ENCODE data around the gene SLC17A2.

The SLC17A2 gene

DNA sequence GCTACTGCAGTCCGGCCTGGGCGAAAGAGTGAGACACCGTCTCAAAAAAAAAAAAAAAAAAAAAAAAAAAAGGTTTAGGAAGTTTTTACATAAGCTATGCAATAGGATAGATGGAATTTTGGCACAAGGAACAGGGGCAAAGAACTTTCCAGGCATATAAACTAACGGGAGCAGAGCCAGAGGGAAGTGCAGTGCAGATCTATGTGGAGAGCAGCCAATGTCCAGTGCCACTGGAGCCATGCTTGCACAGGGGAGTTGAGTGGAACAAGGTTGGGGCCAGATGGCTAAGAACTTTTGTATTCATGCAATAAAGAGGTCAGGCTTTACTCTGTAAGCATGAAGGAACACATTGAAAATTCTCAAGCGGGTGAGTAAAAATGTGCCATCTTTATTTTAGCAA, 10.8 kb downstream of the SLC17A2 start:
- H3K4me1 ChIP-seq (ENCODE audit: control insufficient read depth in 1 of 2, insufficient read depth in 2 of 2, low read length in 2 of 2) = no peaks in the 10 kb centered on the region
- H3K36me3 ChIP-seq (ENCODE audit: control insufficient read depth in 1 of 2, insufficient read depth in 2 of 2, low read length in 2 of 2) = no peaks in the 10 kb centered on the region
- H4K12ac ChIP-seq (ENCODE audit: low read depth, low read length) = no peak overlapping the region
- H2BK5ac ChIP-seq (ENCODE audit: low read depth, low read length, poor library complexity) = no peak overlapping the region
- no peak overlapping the region for H2BK120ac ChIP-seq (ENCODE audit: insufficient read depth, low read length, poor library complexity)
- no peaks in the 10 kb centered on the region for H3K27me3 ChIP-seq (ENCODE audit: insufficient read depth, low read length)
- no peak overlapping the region for H3K4me2 ChIP-seq (ENCODE audit: low read length)
- no peak overlapping the region for H3K23ac ChIP-seq (ENCODE audit: low read length)
- no peaks in the 10 kb centered on the region for H3K79me2 ChIP-seq (ENCODE audit: control insufficient read depth, insufficient read depth, low read length, poor library complexity)
- H2BK12ac ChIP-seq (ENCODE audit: low read length) = no peak overlapping the region
- H3K27ac ChIP-seq (ENCODE audit: low read depth, low read length) = no peak overlapping the region
- no peak overlapping the region for H4K91ac ChIP-seq (ENCODE audit: low read depth, low read length)
- no peaks in the 10 kb centered on the region for H3K79me1 ChIP-seq (ENCODE audit: low read length)
- no peak overlapping the region for H4K8ac ChIP-seq (ENCODE audit: low read depth, low read length)
- no peak overlapping the region for H3K4me3 ChIP-seq (ENCODE audit: low read depth, low read length)
- no CpG with 5 or more reads among the region's 5 CpGs for WGBS (ENCODE audit: extremely low coverage, insufficient coverage, insufficient read length)
- H2AK5ac ChIP-seq (ENCODE audit: low read length) = no peak overlapping the region
- H3K9me3 ChIP-seq (ENCODE audit: insufficient read depth, low read depth, low read length) = no peaks in the 10 kb centered on the region
- H2AFZ ChIP-seq (ENCODE audit: insufficient read depth, low read length, poor library complexity) = no peak overlapping the region
- no peak overlapping the region for H3K9ac ChIP-seq (ENCODE audit: low read length)
- H3K18ac ChIP-seq (ENCODE audit: low read length) = no peak overlapping the region
- H3K14ac ChIP-seq (ENCODE audit: low read length) = no peak overlapping the region
- H3K4ac ChIP-seq (ENCODE audit: low read depth, low read length) = no peak overlapping the region
- no peak for DNase-seq

DNA sequence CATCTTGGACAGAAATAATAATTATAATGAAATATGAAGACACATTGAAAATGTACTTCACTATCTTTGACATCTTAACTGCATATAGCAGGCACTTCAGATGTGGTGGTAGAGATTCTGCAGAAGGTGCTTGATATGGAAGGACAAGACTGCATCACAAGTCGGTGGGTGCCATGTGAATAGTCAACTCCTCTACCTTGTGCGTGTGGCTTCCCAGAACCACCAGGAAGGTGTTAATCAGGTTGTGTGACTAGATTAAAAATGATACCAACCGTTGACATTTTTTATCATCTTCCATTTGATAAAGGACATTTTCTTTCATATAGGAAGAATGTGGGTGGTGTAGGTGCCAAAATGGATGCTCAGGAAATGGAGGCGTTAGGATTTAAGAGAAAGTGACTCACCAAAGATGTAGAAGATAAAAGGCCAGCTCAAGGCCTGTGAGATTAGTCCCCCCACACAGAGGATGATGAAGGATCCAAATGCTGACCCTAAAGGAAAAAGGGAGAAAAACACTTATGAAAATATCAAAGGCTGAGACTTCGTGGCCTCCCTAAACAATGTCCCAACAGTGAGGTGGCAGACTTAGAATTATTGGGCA, 12.3 kb downstream of the SLC17A2 start:
- no peak overlapping the region for H3K14ac ChIP-seq (ENCODE audit: low read length)
- H4K12ac ChIP-seq (ENCODE audit: low read depth, low read length) = no peak overlapping the region
- no peak overlapping the region for H3K4me3 ChIP-seq (ENCODE audit: low read depth, low read length)
- no peaks in the 10 kb centered on the region for H3K27me3 ChIP-seq (ENCODE audit: insufficient read depth, low read length)
- H3K4me1 ChIP-seq (ENCODE audit: control insufficient read depth in 1 of 2, insufficient read depth in 2 of 2, low read length in 2 of 2) = no peaks in the 10 kb centered on the region
- H3K18ac ChIP-seq (ENCODE audit: low read length) = no peak overlapping the region
- no peak overlapping the region for H2BK5ac ChIP-seq (ENCODE audit: low read depth, low read length, poor library complexity)
- H3K36me3 ChIP-seq (ENCODE audit: control insufficient read depth in 1 of 2, insufficient read depth in 2 of 2, low read length in 2 of 2) = no peaks in the 10 kb centered on the region
- H3K23ac ChIP-seq (ENCODE audit: low read length) = no peak overlapping the region
- H3K4ac ChIP-seq (ENCODE audit: low read depth, low read length) = no peak overlapping the region
- H2AFZ ChIP-seq (ENCODE audit: insufficient read depth, low read length, poor library complexity) = no peak overlapping the region
- H2AK5ac ChIP-seq (ENCODE audit: low read length) = no peak overlapping the region
- no peaks in the 10 kb centered on the region for H3K79me2 ChIP-seq (ENCODE audit: control insufficient read depth, insufficient read depth, low read length, poor library complexity)
- H2BK12ac ChIP-seq (ENCODE audit: low read length) = no peak overlapping the region
- no peak overlapping the region for H3K27ac ChIP-seq (ENCODE audit: low read depth, low read length)
- no peaks in the 10 kb centered on the region for H3K9me3 ChIP-seq (ENCODE audit: insufficient read depth, low read depth, low read length)
- H3K79me1 ChIP-seq (ENCODE audit: low read length) = no peaks in the 10 kb centered on the region
- DNase-seq = no peak
- no CpG with 5 or more reads among the region's 5 CpGs for WGBS (ENCODE audit: extremely low coverage, insufficient coverage, insufficient read length)
- no peak overlapping the region for H4K8ac ChIP-seq (ENCODE audit: low read depth, low read length)
- no peak overlapping the region for H3K4me2 ChIP-seq (ENCODE audit: low read length)
- no peak overlapping the region for H2BK120ac ChIP-seq (ENCODE audit: insufficient read depth, low read length, poor library complexity)
- no peak overlapping the region for H3K9ac ChIP-seq (ENCODE audit: low read length)
- no peak overlapping the region for H4K91ac ChIP-seq (ENCODE audit: low read depth, low read length)

DNA sequence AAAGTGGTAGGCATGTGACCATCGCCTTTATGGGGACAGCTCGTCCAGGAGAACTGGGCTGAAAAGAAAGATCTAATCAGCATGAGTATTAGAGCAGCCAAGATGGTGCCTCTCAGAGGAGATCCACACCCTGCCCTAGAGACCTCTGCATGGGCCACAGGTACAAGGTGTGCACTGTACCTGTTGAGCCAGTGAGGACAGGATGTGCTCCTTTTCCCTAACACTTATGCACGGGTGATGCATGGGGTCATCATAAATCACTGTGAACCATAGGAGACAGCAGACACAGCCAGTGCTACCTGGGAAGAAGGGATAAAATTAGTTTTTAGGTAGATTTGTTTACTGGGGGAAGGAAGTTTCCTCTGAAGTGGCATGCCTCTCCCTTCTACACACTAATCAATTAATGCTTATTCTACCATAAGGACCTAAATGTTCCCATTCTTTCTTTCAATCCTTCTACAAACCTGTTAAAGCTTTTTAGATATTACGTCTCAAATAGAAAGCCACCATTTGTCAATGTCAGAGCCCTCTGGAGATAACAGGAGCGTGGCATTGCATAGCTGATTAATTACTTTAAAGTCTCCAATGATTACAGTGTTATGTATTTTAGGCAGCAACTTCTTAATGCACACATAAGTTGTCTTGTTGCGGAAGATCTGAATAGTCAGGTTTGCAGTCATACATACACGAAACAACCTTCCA, 13.6 kb downstream of the SLC17A2 start:
- no peak overlapping the region for H4K91ac ChIP-seq (ENCODE audit: low read depth, low read length)
- H3K14ac ChIP-seq (ENCODE audit: low read length) = no peak overlapping the region
- no CpG with 5 or more reads among the region's 7 CpGs for WGBS (ENCODE audit: extremely low coverage, insufficient coverage, insufficient read length)
- H3K27ac ChIP-seq (ENCODE audit: low read depth, low read length) = no peak overlapping the region
- no peak overlapping the region for H3K4me3 ChIP-seq (ENCODE audit: low read depth, low read length)
- H3K4me1 ChIP-seq (ENCODE audit: control insufficient read depth in 1 of 2, insufficient read depth in 2 of 2, low read length in 2 of 2) = no peaks in the 10 kb centered on the region
- no peak overlapping the region for H3K23ac ChIP-seq (ENCODE audit: low read length)
- H3K9ac ChIP-seq (ENCODE audit: low read length) = no peak overlapping the region
- H3K18ac ChIP-seq (ENCODE audit: low read length) = no peak overlapping the region
- no peak overlapping the region for H2BK12ac ChIP-seq (ENCODE audit: low read length)
- DNase-seq = no peak
- H4K8ac ChIP-seq (ENCODE audit: low read depth, low read length) = no peak overlapping the region
- no peak overlapping the region for H2AK5ac ChIP-seq (ENCODE audit: low read length)
- H4K12ac ChIP-seq (ENCODE audit: low read depth, low read length) = no peak overlapping the region
- H3K79me1 ChIP-seq (ENCODE audit: low read length) = no peaks in the 10 kb centered on the region
- no peak overlapping the region for H2AFZ ChIP-seq (ENCODE audit: insufficient read depth, low read length, poor library complexity)
- no peak overlapping the region for H2BK5ac ChIP-seq (ENCODE audit: low read depth, low read length, poor library complexity)
- no peaks in the 10 kb centered on the region for H3K27me3 ChIP-seq (ENCODE audit: insufficient read depth, low read length)
- no peak overlapping the region for H3K4ac ChIP-seq (ENCODE audit: low read depth, low read length)
- H3K36me3 ChIP-seq (ENCODE audit: control insufficient read depth in 1 of 2, insufficient read depth in 2 of 2, low read length in 2 of 2) = no peaks in the 10 kb centered on the region
- H2BK120ac ChIP-seq (ENCODE audit: insufficient read depth, low read length, poor library complexity) = no peak overlapping the region
- H3K9me3 ChIP-seq (ENCODE audit: insufficient read depth, low read depth, low read length) = no peaks in the 10 kb centered on the region
- H3K4me2 ChIP-seq (ENCODE audit: low read length) = no peak overlapping the region
- H3K79me2 ChIP-seq (ENCODE audit: control insufficient read depth, insufficient read depth, low read length, poor library complexity) = no peaks in the 10 kb centered on the region

DNA sequence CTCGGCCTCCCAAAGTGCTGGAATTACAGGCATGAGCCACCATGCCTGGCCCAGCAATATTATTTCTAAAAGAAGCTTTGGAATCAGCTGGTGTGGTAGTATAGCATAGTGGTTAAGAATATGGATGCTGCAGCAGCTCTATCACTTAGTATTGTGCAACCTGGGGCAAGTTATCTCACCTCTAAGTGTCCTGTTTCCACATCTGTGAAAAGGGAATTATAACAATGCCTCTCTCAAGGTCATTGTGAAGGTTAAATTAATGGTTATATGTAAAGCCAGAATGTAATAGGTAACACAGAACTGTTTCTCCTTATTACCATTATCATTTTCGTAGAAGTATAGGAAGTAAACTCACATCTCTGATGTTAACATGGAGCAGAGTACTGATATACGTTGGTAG, 14.2 kb downstream of the SLC17A2 start:
- H3K79me1 ChIP-seq (ENCODE audit: low read length) = no peaks in the 10 kb centered on the region
- H3K9me3 ChIP-seq (ENCODE audit: insufficient read depth, low read depth, low read length) = no peaks in the 10 kb centered on the region
- no peak overlapping the region for H2BK5ac ChIP-seq (ENCODE audit: low read depth, low read length, poor library complexity)
- H2AFZ ChIP-seq (ENCODE audit: insufficient read depth, low read length, poor library complexity) = no peak overlapping the region
- H3K79me2 ChIP-seq (ENCODE audit: control insufficient read depth, insufficient read depth, low read length, poor library complexity) = no peaks in the 10 kb centered on the region
- no peak overlapping the region for H2BK12ac ChIP-seq (ENCODE audit: low read length)
- no peak overlapping the region for H4K91ac ChIP-seq (ENCODE audit: low read depth, low read length)
- no peak overlapping the region for H4K8ac ChIP-seq (ENCODE audit: low read depth, low read length)
- H4K12ac ChIP-seq (ENCODE audit: low read depth, low read length) = no peak overlapping the region
- WGBS (ENCODE audit: extremely low coverage, insufficient coverage, insufficient read length) = no CpG with 5 or more reads among the region's 3 CpGs
- no peak overlapping the region for H3K4me3 ChIP-seq (ENCODE audit: low read depth, low read length)
- DNase-seq = peak in 1 of 2 donors; percentile 38
- no peak overlapping the region for H3K27ac ChIP-seq (ENCODE audit: low read depth, low read length)
- H3K9ac ChIP-seq (ENCODE audit: low read length) = no peak overlapping the region
- H3K4me1 ChIP-seq (ENCODE audit: control insufficient read depth in 1 of 2, insufficient read depth in 2 of 2, low read length in 2 of 2) = no peaks in the 10 kb centered on the region
- no peaks in the 10 kb centered on the region for H3K27me3 ChIP-seq (ENCODE audit: insufficient read depth, low read length)
- no peak overlapping the region for H3K14ac ChIP-seq (ENCODE audit: low read length)
- H3K4me2 ChIP-seq (ENCODE audit: low read length) = no peak overlapping the region
- H3K4ac ChIP-seq (ENCODE audit: low read depth, low read length) = no peak overlapping the region
- no peak overlapping the region for H3K23ac ChIP-seq (ENCODE audit: low read length)
- H2AK5ac ChIP-seq (ENCODE audit: low read length) = no peak overlapping the region
- no peak overlapping the region for H3K18ac ChIP-seq (ENCODE audit: low read length)
- H2BK120ac ChIP-seq (ENCODE audit: insufficient read depth, low read length, poor library complexity) = no peak overlapping the region
- no peaks in the 10 kb centered on the region for H3K36me3 ChIP-seq (ENCODE audit: control insufficient read depth in 1 of 2, insufficient read depth in 2 of 2, low read length in 2 of 2)

All from trophoblast cell (in vitro differentiated cells and primary cell).